M059J (cell line): ENCODE data around the gene PRXL2B. TPM values are rescaled to one million over a fixed set of nuclear protein-coding genes. Genes with fewer than 3 reads are reported as not detected.
"Not testable (repeated sequence)": the region's sequence is repeated elsewhere in the genome, so short reads cannot be mapped to it uniquely, and the experiment has no call there.

Experiments used
- DNase-seq: peaks from one replicate; pipeline ENCODE4 v3.0.0-alpha.2; 2012; ENCODE audit warnings: low read depth
- total RNA-seq: library from RNA; depleted of rRNA; stranded (reverse); fragments of >200 nt; shearing (Covaris generic); gene quantifications from 2 replicates; pipeline ENCODE4 v1.2.3, GENCODE V29; 2014

Gene PRXL2B
- total RNA-seq, 1 experiment from 2014 or later: 17.2 TPM

- not testable (repeated sequence) for DNase-seq
Observed at GRCh38 chr1:2550309-2550861, 36.2 kb upstream of the PRXL2B start.

- DNase-seq: not testable (repeated sequence)
Observed at GRCh38 chr1:2551544-2551943, 35.0 kb upstream of the PRXL2B start.

- DNase-seq: no peak
Observed at GRCh38 chr1:2552189-2552588, 34.4 kb upstream of the PRXL2B start.

- not testable (repeated sequence) for DNase-seq
Observed at GRCh38 chr1:2553076-2553475, 33.5 kb upstream of the PRXL2B start.

GRCh38 chr1:2553871-2554620 is 32.5 kb upstream of the PRXL2B start:
- no peak for DNase-seq

- no peak for DNase-seq
Observed at GRCh38 chr1:2554621-2555387, 31.8 kb upstream of the PRXL2B start.

GRCh38 chr1:2555634-2556276 is 30.8 kb upstream of the PRXL2B start:
- peak; percentile 30 for DNase-seq

- DNase-seq: peak; percentile 58
Observed at GRCh38 chr1:2556277-2556677, 30.3 kb upstream of the PRXL2B start, which contains the start of gene TNFRSF14. Gene TNFRSF14, plus strand, starts transcription at chr1:2556371. Its CDS starts 294 bp downstream, at chr1:2556665.

- DNase-seq: no peak
Observed at GRCh38 chr1:2556678-2557481, 29.7 kb upstream of the PRXL2B start.

- no peak for DNase-seq
Observed at GRCh38 chr1:2557482-2558400, 28.8 kb upstream of the PRXL2B start.

- no peak for DNase-seq
Observed at GRCh38 chr1:2558420-2558819, 28.2 kb upstream of the PRXL2B start.

GRCh38 chr1:2558861-2559260 is 27.7 kb upstream of the PRXL2B start:
- no peak for DNase-seq

- no peak for DNase-seq
Observed at GRCh38 chr1:2559509-2560298, 26.9 kb upstream of the PRXL2B start.

GRCh38 chr1:2560299-2561073 is 26.1 kb upstream of the PRXL2B start:
- no peak for DNase-seq

- no peak for DNase-seq
Observed at GRCh38 chr1:2561446-2561845, 25.1 kb upstream of the PRXL2B start.

GRCh38 chr1:2561898-2562895 is 24.4 kb upstream of the PRXL2B start:
- DNase-seq: no peak

- no peak for DNase-seq
Observed at GRCh38 chr1:2563205-2563604, 23.4 kb upstream of the PRXL2B start.
